Stimulated activated CD4-positive, alpha-beta T cell treated with anti-CD3 and anti-CD28 coated beads, TNF-alpha, amount 100 ng/mL, for 48 hours (primary cell): ENCODE results near the gene NUBP2.

Source experiments
- DNase-seq, 3 donors: peaks; one replicate each; pipeline ENCODE4 v3.0.0-alpha.2; 2020; ENCODE audit warnings: low read depth in 3 of 3

NUBP2 gene

DNA sequence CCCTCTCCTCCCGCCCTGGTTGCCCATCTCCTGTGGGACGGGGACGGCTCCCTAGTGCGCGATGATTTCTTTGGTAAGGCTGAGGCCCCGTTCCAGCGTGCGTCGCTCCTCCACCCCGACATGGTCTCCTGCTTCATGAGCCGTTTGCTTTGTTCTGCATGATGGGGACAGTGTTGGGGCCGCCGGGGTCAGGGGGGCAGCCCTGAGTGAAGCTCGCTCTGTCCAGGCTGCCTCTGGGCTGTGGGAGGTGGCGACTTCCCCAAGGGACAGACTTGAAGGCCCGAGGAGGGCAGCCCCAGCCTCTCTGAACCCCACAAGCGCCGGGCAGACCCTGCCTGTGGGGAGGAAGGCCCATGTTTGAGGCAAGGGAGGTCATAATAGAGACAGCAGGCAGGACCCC, 23.8 kb upstream of the NUBP2 start:
- DNase-seq: no peak

GRCh38 chr16:1759511-1759910, 23.2 kb upstream of the NUBP2 start:
- no peak for DNase-seq

DNA sequence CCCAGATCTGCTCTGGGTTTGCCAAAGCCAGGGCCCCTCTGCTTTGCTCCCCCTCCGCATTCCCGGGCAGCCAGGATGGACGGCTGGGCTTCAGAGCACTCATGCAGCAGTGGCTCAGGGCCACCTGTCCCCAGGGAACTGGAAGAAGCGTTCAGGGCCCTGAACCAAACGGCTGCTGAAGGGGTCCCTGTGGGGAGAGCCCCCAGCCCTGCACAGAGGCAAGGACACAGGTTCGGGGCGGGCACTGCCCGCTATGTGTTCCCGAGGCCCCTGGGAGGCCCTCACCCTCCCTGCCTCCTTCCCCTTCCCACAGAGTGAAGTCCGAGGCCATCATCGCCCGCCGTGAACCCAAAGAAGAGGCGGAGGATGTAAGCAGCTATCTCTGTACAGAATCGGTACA, 21.8 kb upstream of the NUBP2 start:
- no peak for DNase-seq

DNA sequence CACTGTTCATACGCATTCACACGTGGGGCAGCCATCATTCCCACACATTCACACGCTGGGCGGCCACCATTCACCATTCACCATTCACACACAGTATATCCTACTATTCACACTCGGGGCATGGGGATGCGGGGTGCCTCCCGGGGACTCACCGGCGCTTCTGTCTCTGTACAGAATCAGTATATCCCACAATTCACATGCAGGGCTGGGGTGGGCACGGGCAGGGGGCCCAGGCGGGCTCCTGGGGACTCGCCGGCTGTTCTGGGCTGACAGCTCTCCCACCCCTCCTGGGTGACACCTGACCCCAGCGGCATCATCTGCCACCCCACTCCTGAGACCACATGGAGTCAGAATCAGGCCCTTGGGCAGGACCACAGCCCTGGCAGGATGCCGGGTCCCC, 21.0 kb upstream of the NUBP2 start:
- DNase-seq: no peak

- DNase-seq: no peak
Observed at GRCh38 chr16:1762196-1762878, 20.4 kb upstream of the NUBP2 start.

GRCh38 chr16:1762879-1763520, 19.8 kb upstream of the NUBP2 start:
- DNase-seq: no peak

DNA sequence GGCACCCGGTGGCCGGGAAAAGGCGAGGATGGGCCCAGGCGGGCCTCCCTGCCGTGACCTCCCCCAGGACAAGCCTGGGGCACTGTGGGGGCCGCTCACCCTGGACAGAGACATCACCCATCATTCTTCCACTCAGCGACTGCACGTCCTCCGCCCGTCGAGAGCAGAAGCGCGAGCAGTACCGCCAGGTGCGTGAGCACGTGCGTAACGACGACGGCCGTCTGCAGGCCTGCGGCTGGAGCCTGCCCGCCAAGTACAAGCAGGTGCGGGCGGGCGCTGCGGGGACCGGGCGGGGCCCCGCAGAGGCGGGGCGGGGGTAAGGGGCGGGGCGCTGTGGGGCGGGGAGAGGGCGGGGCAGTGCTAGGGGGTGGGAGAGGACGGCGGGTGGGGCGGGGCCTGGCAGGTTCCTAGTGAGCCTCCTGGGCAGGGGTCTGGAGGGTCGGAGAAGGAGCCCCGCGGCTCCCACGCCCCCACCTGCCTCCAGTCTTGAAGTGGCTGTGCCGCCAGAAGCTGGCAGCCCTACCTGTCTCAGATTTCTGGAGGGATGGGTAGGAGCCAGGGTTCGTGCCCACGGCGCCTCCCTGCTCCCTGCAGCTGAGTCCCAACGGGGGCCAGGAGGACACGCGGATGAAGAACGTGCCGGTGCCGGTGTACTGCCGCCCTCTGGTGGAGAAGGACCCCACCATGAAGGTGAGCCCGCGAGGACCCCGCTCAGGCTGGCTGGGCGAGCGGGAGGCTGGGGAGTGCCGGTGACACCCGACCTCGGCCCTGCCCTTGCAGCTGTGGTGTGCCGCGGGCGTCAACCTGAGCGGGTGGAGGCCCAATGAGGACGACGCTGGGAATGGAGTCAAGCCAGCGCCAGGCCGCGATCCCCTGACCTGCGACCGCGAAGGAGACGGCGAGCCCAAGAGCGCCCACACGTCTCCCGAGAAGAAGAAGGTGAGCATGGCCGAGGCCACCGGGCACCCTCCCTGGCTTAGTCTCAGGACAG, 18.9 kb upstream of the NUBP2 start:
- no peak for DNase-seq

DNA sequence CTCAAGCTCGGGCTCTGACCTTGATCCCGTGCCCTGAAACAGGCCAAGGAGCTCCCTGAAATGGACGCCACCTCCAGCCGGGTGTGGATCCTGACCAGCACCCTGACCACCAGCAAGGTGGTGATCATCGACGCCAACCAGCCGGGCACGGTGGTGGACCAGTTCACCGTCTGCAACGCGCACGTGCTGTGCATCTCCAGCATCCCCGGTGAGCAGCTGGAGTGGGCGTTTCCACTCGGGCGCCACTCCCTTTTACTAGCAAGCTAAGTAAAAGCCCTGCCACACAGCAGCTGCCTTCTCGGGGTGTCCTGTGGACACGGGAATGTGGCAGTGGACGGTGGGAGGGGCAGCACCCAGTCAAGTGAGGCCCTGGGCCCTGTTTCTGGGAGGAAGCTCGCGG, 17.8 kb upstream of the NUBP2 start:
- DNase-seq: no peak

DNA sequence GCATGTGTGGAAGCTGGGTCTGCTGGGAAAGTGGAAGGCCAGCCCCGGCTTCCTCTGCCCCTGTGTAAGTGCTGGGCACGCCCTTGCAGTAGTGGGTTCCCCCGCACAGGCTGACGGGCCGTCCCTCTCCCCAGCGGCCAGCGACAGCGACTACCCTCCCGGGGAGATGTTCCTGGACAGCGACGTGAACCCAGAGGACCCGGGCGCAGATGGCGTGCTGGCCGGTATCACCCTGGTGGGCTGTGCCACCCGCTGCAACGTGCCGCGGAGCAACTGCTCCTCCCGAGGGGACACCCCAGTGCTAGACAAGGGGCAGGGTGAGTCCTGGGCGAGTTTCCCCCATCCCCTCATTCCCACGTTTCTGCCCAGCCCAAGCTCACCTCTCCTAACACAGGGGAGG, 16.9 kb upstream of the NUBP2 start:
- DNase-seq: no peak

DNA sequence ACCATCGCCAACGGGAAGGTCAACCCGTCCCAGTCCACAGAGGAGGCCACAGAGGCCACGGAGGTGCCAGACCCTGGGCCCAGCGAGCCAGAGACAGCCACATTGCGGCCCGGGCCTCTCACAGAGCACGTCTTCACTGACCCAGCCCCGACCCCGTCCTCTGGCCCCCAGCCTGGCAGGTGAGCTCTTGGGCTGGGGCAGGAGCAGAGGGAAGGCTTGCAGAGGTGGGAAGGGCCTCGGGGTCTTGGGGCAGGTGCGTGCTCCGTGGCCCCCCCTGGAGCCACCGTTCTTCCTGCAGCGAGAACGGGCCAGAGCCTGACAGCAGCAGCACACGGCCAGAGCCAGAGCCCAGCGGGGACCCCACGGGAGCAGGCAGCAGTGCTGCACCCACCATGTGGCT, 16.5 kb upstream of the NUBP2 start:
- DNase-seq: no peak

GRCh38 chr16:1766701-1767100, 16.1 kb upstream of the NUBP2 start:
- DNase-seq: no peak

DNA sequence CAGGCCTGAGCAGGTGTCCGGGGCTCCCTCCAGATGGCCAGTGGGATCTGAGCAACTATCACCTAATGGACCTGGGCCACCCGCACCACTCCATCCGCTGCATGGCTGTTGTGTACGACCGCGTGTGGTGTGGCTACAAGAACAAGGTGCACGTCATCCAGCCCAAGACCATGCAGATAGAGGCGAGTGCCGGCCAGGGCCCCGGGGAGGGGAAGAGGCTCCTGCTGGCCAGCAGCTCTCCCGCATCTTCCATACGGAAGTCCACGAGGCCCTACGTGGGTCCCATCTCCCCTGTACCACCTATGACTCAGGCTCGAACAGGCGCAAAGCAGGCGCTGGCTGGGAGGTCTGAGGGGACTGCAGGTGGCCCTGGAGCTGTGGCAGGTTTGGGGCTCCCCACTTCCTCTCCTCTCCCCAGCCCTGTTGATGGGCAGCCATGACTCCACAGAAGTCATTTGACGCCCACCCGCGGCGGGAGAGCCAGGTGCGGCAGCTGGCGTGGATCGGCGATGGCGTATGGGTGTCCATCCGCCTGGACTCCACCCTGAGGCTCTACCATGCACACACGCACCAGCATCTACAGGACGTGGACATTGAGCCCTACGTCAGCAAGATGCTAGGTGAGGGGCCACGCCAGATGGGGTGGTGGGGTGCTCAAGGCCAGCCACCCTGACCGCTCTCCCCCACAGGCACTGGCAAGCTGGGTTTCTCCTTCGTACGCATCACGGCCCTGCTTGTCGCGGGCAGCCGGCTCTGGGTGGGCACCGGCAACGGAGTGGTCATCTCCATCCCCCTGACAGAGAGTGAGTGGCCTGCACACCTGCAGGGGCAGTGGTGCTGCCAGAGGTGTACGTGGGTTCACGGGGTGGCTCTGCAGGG, 15.4 kb upstream of the NUBP2 start:
- DNase-seq: no peak

GRCh38 chr16:1768061-1768766, 14.5 kb upstream of the NUBP2 start:
- no peak for DNase-seq

DNA sequence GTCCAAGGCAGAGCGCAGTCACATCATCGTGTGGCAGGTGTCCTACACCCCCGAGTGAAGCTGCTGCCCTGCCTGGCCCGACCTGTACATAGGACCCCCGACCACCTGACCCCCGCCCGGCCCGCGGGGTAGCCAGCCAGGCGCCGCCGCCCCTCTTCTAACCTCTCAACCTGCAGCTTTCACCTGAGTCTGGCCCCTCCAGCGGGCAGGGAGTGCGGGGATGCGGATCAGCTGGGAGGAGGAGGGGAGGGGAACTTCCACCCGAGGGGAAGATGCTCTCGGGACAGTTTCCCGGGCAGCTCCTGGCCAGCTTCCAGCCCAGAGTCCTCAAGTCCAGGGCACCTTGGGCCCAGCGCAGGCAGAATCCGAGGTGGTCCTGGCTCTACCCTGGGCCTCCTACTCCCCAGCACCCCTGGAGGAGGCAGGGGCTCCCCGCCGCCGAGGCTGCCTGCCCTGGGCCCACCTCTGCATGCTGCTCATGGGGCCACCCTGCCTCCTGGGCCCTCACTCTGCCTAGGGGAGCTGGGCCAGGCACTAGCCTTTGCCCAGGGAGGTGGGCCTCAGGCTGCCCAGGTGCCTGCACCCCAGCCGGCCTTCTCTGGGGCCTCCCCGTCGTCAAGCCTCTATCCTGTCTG, 13.9 kb upstream of the NUBP2 start:
- no peak for DNase-seq

GRCh38 chr16:1769402-1770300, 13.1 kb upstream of the NUBP2 start:
- no peak for DNase-seq

GRCh38 chr16:1770328-1771187, 12.2 kb upstream of the NUBP2 start:
- DNase-seq: peak in 2 of 3 donors; percentile 26 to 44

GRCh38 chr16:1771188-1771863, 11.4 kb upstream of the NUBP2 start, which contains the start of gene NME3:
Gene NME3, minus strand, starts transcription at chr16:1771543. Its CDS starts 9 bp downstream, at chr16:1771534.
- peak; percentile 57 to 81 (median 64) for DNase-seq
